ENCODE measurements around the gene GRM8. TPM values are rescaled to one million over a fixed set of nuclear protein-coding genes. Genes with fewer than 3 reads are reported as not detected.
"Not testable (repeated sequence)": the region's sequence is repeated elsewhere in the genome, so short reads cannot be mapped to it uniquely, and the experiment has no call there.

GRM8 gene
- total RNA-seq, 1 donor from 2014 or later = 0.16 TPM

DNA sequence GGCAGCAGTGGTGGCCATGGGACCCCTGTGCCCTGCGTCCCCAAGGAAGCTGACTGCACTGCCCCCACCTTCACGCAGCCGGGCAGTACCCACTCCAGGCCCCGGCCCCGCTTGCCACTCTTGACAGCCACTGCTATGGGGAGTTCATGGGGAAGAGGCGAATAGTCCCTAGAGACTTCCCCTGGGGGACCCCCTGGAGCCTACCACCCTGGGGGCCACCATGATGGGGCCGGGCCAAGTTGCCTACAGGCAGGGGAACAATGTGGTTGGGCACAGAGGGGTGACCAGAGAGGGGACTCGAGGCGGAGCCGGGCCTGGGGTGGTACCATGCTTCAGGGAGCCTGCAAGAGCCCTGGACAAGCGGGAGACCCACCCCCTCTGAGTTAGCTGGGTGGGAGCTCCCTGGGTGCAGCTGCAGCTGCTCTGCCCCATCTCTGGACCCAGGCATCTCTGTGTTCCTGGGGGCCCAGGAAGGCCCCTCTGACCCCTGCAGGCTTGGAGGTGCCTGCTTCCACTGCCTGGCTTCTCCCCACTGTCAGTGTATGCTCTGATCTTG, 567.6 kb downstream of the GRM8 start:
- no peak for DNase-seq (ENCODE audit: low spot score)

DNA sequence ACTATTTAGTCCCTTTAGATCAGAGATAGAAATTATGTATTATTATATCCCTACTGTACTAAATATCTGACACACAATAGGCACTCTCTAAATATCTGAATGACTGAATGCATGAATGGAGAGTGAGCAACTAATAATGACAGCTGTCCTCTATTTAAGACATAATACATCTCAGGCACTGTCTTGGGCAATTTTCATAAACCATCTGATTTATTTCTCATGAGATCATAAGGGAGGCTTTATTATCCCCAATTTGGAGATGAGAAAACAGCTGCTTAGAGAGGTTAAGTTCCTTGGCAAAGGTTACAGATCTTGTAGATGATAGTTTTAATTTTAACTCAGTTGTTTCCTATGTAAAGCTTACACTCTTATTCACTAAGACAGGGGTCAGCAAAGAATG, 570.6 kb downstream of the GRM8 start:
- DNase-seq (ENCODE audit: low spot score) = no peak

- not testable (repeated sequence) for DNase-seq (ENCODE audit: low spot score)
Observed at GRCh38 chr7:126668762-126669161, 584.0 kb downstream of the GRM8 start.

- no peak for DNase-seq (ENCODE audit: low spot score)
Observed at GRCh38 chr7:126668367-126668752, 584.4 kb downstream of the GRM8 start.

DNA sequence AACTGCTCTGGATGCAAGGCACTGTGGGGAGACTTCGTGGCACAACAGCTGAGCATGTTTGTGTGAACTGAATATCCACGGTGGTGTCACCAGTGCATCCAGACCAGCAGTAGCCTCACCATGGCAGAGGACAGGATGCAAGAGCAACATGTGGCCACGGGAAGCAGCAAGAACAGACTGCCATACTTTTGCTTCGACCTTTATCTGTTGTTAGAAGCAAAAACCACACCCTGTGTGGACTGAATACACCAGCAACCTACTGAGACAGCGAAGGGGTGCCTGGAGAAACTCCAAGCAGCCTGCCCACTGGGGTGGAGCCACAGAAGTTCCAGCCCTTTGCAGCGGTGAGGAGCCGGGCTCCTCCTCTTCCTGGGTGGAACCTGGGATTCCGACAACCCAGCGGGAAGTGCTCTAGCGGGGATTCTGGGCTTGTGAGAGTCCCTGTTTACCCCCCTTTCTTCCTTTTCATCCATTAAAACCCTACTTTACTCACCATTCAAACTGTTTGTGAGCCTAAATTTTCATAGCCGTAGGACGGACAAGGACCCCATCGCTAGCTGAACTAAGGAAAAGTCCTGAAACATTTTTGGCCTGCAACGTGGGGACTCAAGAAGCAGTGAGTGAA, 584.9 kb downstream of the GRM8 start:
- DNase-seq (ENCODE audit: low spot score) = no peak

GRCh38 chr7:126662856-126663255, 589.9 kb downstream of the GRM8 start:
- no peak for DNase-seq (ENCODE audit: low spot score)

- no peak for DNase-seq (ENCODE audit: low spot score)
Observed at GRCh38 chr7:126659124-126659523, 593.6 kb downstream of the GRM8 start.

DNA sequence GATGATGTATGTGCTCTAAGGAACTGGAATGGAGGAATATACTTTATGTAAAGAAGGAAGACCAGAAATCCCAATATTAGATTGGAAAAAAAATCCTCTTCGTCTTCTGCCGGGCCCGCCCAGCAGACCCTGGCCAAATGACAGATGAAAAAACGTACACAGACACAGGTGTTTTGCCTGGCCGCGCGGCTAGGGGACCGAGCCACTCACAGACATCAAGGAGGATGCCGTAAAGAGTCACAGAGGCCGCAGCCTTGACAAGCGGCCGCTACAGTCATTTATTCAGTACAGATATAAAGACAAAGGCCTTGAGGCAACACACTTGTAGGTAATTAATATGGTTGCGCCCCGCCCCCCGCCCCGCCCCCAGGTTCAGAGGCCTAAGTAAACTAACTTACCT, 594.1 kb downstream of the GRM8 start:
- DNase-seq (ENCODE audit: low spot score) = no peak

DNA sequence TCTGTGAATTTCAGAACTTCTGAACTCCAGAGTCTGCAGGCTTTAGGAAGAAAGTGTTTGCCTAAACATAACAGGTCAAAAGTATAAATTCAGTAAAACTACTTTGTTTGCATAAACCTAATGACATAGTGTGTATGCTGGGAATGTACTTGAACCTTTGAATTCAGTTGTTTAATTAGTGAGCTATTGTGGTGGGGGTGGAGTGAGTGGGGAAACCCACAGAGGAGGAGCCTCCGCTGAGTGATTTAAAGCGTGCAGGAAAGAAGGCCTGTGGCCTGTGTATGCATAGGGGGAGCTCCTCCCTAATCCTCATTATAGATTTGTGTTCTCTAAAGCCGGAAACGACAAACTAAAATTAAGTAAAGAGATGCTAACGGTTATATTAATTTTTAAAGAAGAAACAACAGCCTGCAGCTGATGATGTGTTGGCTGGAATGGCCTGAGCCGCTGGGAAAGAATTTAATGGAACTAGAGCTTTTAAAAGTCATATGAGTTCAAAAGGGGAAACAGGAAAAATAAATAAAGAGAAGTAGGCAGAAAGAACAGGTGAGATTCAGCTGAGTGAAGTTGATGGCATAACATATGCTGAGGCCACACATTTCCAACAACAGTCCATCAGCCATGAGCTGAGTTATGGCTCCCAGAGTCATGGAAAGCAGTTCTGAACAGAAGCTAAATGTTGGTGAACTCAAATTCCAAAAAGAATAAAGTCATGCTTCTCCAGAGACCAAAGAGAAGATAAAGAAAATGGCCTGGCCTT, 595.0 kb downstream of the GRM8 start:
- no peak for DNase-seq (ENCODE audit: low spot score)

DNA sequence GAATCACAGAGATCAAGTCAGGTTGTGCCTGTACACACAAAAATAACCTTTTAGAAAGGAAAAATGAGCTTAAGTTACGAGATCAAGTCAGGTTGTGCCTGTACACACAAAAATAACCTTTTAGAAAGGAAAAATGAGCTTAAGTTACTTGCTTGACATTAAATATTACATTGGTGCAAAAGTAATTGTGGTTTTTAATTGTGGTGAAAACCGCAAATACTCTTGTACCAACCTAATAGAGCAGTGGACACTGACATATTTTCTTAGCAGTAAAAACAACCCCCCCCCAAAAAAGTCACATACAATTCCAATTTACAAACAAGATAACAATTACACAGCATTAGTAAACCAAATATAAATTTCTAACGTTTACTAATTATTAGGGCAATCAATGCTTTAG, 595.6 kb downstream of the GRM8 start:
- DNase-seq (ENCODE audit: low spot score) = no peak

- no peak for DNase-seq (ENCODE audit: low spot score)
Observed at GRCh38 chr7:126656165-126656564, 596.6 kb downstream of the GRM8 start.

DNA sequence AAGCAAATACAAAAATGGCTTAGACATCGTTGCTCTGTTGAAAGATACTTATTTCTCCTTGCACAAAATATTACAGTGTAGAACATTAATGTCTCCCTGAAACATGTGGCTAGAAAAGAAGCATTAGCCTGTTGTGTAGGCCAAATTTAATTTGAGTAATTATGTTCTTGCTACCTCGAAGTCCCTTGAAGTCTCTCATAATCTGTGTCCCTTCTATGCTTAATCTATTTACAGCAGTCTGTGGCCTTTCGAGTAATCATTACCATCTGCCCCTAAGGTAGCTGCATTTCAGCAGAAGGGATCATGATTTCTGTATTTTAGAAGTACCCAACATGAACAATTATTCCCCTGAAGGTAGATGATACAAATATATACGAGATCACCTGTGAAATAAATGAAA, 615.2 kb downstream of the GRM8 start:
- DNase-seq (ENCODE audit: low spot score) = no peak

DNA sequence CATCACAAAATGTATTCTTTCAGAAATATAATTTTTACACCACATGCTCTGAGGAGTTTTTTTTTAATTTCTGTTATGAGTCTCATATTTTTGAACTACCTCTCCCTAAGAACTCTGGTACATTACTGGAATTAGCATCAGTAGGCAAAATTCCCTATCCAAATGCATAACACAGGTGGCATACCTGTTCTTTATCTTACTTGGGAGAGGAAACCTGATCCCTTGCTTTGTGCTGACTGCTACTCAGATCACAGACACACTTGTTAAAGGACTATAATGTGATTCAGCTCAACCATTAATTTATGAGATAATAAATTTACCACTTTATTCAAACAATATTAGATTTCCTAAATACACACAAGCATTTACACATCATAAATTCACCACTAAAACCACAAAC, 617.2 kb downstream of the GRM8 start:
- DNase-seq (ENCODE audit: low spot score) = no peak

DNA sequence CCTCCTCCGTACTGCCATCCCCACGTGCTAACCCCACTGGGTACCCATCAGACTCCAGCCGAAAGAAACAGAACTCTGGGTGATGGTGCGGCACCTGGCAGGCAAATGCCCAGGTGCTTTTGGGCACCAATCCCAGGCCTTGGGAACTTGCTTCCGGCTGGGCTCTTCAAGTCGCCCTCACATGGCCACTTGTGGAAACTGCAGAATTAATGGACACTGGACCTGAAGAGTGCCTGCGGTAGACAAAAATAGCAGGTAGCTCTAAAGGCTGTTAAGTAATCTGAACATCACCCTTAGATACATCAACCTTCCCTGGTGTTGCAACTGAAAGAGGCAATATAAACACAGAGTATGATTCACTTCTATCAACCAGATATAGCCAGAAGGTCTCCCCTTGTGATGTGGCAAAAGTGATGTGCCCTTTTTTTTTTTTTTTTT, 644.4 kb downstream of the GRM8 start:
- DNase-seq (ENCODE audit: low spot score) = no peak

DNA sequence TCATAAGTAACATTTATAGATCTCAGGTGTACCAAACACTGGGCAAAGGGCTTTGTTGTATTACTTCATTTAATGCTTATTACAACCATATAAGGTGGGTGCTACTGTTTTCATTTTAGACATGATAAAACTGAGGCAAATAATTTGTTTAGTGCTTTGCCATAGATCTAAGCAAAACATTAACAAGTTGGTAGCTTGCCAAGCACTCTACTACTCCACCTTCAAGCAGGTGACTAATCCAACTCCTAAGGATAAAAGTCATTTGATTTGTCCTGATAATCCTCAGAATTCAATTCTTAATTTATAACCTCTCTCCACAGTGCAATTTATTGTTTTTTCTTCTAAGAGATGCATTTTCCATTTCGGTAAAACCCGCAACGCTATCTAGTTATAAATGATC, 646.4 kb downstream of the GRM8 start:
- DNase-seq (ENCODE audit: low spot score) = no peak

DNA sequence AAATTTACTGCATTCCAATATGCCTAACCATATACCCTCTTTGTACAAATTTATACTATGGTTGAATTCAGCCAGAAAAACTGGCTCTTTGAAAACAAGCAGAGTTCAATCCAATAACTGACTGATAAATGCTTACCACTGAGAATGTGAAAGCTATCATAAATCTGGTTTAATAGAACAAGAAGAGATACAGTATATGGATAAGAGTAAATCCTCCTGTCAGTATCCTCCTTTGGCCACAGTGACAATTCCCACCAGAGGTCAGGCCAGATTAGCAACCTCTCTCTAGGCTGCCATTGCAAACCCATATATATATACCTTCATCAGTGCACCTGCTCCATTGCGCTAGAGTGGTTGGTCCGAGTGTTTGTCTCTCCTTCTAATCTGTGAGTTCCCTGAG, 647.2 kb downstream of the GRM8 start:
- DNase-seq (ENCODE audit: low spot score) = no peak

DNA sequence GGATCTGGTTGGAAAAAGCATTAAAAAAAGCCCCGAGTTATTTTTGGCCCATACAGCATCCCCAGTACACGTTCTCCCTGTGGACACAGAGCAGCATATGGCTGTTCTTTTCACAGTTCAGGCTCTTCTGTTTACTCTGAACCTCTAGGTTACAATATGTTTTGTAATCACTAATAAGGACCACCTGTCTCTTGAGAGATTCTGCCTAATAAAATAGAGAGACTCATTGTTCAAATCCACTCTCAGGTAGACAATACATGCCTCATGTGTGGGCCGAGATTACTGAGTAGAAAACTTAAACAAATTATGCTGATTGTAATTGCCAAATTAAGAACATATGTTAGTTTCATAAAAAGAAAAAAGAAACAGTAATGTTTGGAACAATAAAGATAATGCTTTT, 647.7 kb downstream of the GRM8 start:
- DNase-seq (ENCODE audit: low spot score) = no peak

- no peak for DNase-seq (ENCODE audit: low spot score)
Observed at GRCh38 chr7:126589068-126589684, 663.6 kb downstream of the GRM8 start.

GRCh38 chr7:126578338-126578737, 674.4 kb downstream of the GRM8 start:
- DNase-seq (ENCODE audit: low spot score) = no peak

DNA sequence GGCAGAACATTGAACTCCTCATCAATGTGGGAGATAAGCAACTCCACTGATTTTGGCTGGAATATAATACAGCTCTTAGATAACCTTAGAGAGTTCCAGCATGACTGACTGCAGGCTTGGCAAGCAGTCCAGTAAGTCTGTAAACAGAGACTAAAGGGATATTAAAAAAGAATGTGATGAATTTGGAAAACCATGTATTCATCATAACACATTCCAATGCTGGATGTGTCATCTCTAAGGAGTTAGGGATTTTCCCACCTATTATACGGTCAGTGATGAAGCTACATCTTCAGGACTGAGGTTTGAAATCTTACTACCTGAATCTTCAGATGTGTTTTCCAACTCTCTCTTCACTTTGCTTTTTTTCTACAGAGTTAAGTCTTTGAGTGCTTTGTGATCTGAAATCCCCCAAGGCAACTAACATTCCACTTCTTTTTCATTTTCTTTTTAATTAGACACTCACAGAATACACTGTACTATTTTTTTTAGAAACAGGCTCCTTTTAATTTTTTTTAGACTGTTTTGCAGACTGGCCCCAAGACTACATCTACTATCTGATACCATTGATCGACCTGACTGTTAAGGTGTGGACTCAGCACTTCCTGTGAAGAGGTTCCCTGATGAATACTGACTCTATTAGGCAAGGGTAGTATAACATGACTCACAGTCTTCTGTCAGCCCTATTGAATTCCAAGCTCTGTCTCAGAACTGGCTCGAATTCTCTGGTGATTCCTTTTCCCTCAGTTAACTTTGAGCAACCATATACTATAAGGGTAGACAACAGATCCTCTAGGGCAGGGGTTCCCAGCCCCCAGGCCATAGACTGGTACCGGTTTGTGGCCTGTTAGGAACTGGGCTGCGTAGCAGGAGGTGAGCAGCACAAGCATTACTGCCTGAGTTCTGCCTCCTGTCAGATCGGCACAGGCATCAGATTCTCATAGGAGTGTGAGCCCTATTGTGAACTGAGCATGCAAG, 678.2 kb downstream of the GRM8 start:
- no peak for DNase-seq (ENCODE audit: low spot score)

DNA sequence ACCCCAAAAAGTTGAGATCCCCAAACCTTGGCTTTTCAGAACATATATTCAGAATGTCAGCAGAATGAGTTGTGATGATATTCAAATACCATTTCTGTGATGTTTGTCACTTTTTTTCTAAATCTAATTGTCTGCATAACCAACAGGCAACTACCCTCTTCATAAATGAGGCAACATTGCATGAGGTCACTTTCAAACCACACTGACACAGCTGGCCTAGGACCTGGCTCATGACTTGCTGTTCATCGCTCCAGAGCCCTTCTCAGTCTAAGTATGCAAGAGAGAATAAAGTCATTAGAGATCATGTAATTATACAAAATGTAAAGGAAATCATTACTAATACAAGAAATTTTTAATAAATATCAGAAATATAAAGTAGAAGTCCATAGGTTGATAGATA, 681.9 kb downstream of the GRM8 start:
- no peak for DNase-seq (ENCODE audit: low spot score)
